Muscle layer of duodenum (tissue), 2 donors: ENCODE measurements around the gene TRPV5.

Experiments used
- H3K27ac ChIP-seq: one replicate; pipeline ENCODE4 v1.7.0; 2013; ENCODE audit warnings: mild to moderate bottlenecking, low read length
- H3K27me3 ChIP-seq: one replicate; pipeline ENCODE4 v1.7.0; 2013; ENCODE audit warnings: low read depth, mild to moderate bottlenecking, control low read depth, low read length
- H3K36me3 ChIP-seq, 2 donors: one replicate each; pipeline ENCODE4 v1.7.0; 2013; ENCODE audit warnings: low read length in 2 of 2, control low read depth in 1 of 2, mild to moderate bottlenecking in 1 of 2; ENCODE audit not compliant: insufficient read depth in 2 of 2, control insufficient read depth in 1 of 2
- H3K4me1 ChIP-seq, 2 donors: one replicate each; pipeline ENCODE4 v1.7.0; 2013; ENCODE audit warnings: low read length in 2 of 2, mild to moderate bottlenecking in 2 of 2, control low read depth in 1 of 2, moderate library complexity in 1 of 2; ENCODE audit not compliant: insufficient read depth in 2 of 2, control insufficient read depth in 1 of 2
- H3K4me3 ChIP-seq, 2 donors: one replicate each; pipeline ENCODE4 v1.7.0; 2013; ENCODE audit warnings: low read length in 2 of 2, low read depth in 1 of 2, mild to moderate bottlenecking in 1 of 2
- H3K9me3 ChIP-seq, 2 donors: one replicate each; pipeline ENCODE4 v1.7.0; 2013; ENCODE audit warnings: low read length in 2 of 2, control low read depth in 1 of 2, mild to moderate bottlenecking in 1 of 2; ENCODE audit not compliant: control insufficient read depth in 1 of 2
- donor health status: healthy.

The TRPV5 gene

GRCh38 chr7:142959202-142959601 is 25.7 kb upstream of the TRPV5 start:
- Histone ChIP-seq H3K9me3 (peaks cover 0 to 3% of the 10 kb centered on the region in 2 donors), H3K27me3 (no peaks in the 10 kb centered on the region), H3K4me1 (no peaks in the 10 kb centered on the region), H3K36me3 (no peaks in the 10 kb centered on the region), H3K4me3 (no peak overlapping the region), H3K27ac (no peak overlapping the region)

- Histone ChIP-seq H3K36me3 (no peaks in the 10 kb centered on the region), H3K4me1 (no peaks in the 10 kb centered on the region), H3K4me3 (no peak overlapping the region), H3K27me3 (no peaks in the 10 kb centered on the region), H3K27ac (no peak overlapping the region), H3K9me3 (peaks cover 0 to 3% of the 10 kb centered on the region in 2 donors)
These were observed 24.2 kb upstream of the TRPV5 start for GRCh38 chr7:142957723-142958122.

- Histone ChIP-seq H3K27me3 (no peaks in the 10 kb centered on the region), H3K36me3 (no peaks in the 10 kb centered on the region), H3K4me3 (no peak overlapping the region), H3K27ac (no peak overlapping the region), H3K4me1 (no peaks in the 10 kb centered on the region), H3K9me3 (peaks cover 0 to 3% of the 10 kb centered on the region in 2 donors)
These were observed 23.5 kb upstream of the TRPV5 start for GRCh38 chr7:142956951-142957623.

GRCh38 chr7:142954680-142955268 is 21.2 kb upstream of the TRPV5 start:
- H3K36me3 ChIP-seq: no peaks in the 10 kb centered on the region
- H3K4me3 ChIP-seq: no peak overlapping the region
- H3K4me1 ChIP-seq: no peaks in the 10 kb centered on the region
- no peak overlapping the region for H3K27ac ChIP-seq
- H3K9me3 ChIP-seq: peaks cover 0 to 3% of the 10 kb centered on the region in 2 donors
- no peaks in the 10 kb centered on the region for H3K27me3 ChIP-seq

- Histone ChIP-seq H3K4me3 (no peak overlapping the region), H3K36me3 (no peaks in the 10 kb centered on the region), H3K27me3 (no peaks in the 10 kb centered on the region), H3K4me1 (no peaks in the 10 kb centered on the region), H3K27ac (no peak overlapping the region), H3K9me3 (peaks cover 0 to 3% of the 10 kb centered on the region in 2 donors)
These were observed 16.7 kb upstream of the TRPV5 start for GRCh38 chr7:142950235-142950634.

GRCh38 chr7:142948603-142949002 is 15.1 kb upstream of the TRPV5 start:
- no peaks in the 10 kb centered on the region for H3K36me3 ChIP-seq
- no peaks in the 10 kb centered on the region for H3K9me3 ChIP-seq
- no peak overlapping the region for H3K4me3 ChIP-seq
- no peak overlapping the region for H3K27ac ChIP-seq
- no peaks in the 10 kb centered on the region for H3K4me1 ChIP-seq
- H3K27me3 ChIP-seq: no peaks in the 10 kb centered on the region

- H3K36me3 ChIP-seq: no peaks in the 10 kb centered on the region
- H3K9me3 ChIP-seq: no peaks in the 10 kb centered on the region
- H3K4me1 ChIP-seq: no peaks in the 10 kb centered on the region
- H3K27ac ChIP-seq: no peak overlapping the region
- H3K4me3 ChIP-seq: no peak overlapping the region
- no peaks in the 10 kb centered on the region for H3K27me3 ChIP-seq
These were observed 11.5 kb upstream of the TRPV5 start for GRCh38 chr7:142945001-142945400.

- Histone ChIP-seq H3K27ac (no peak overlapping the region), H3K36me3 (no peaks in the 10 kb centered on the region), H3K4me3 (no peak overlapping the region), H3K9me3 (no peaks in the 10 kb centered on the region), H3K4me1 (no peaks in the 10 kb centered on the region), H3K27me3 (no peaks in the 10 kb centered on the region)
These were observed 10.2 kb upstream of the TRPV5 start for GRCh38 chr7:142943706-142944268.

GRCh38 chr7:142942746-142943145 is 9.2 kb upstream of the TRPV5 start:
- no peak overlapping the region for H3K4me3 ChIP-seq
- H3K4me1 ChIP-seq: no peaks in the 10 kb centered on the region

GRCh38 chr7:142941541-142941940 is 8.0 kb upstream of the TRPV5 start:
- H3K27ac ChIP-seq: no peak overlapping the region
- no peaks in the 10 kb centered on the region for H3K4me1 ChIP-seq
- H3K36me3 ChIP-seq: no peaks in the 10 kb centered on the region
- no peaks in the 10 kb centered on the region for H3K27me3 ChIP-seq
- no peaks in the 10 kb centered on the region for H3K9me3 ChIP-seq
- no peak overlapping the region for H3K4me3 ChIP-seq

More at GRCh38 chr7:142942746-142943145, 9.2 kb upstream of the TRPV5 start:
- H3K27me3 ChIP-seq: no peaks in the 10 kb centered on the region
- H3K9me3 ChIP-seq: no peaks in the 10 kb centered on the region
- H3K27ac ChIP-seq: no peak overlapping the region
- H3K36me3 ChIP-seq: no peaks in the 10 kb centered on the region

GRCh38 chr7:142940966-142941535 is 7.5 kb upstream of the TRPV5 start:
- H3K27ac ChIP-seq: no peak overlapping the region

More at GRCh38 chr7:142940966-142941535, 7.5 kb upstream of the TRPV5 start:
- H3K36me3 ChIP-seq: no peaks in the 10 kb centered on the region
- no peak overlapping the region for H3K4me3 ChIP-seq
- no peaks in the 10 kb centered on the region for H3K27me3 ChIP-seq
- no peaks in the 10 kb centered on the region for H3K9me3 ChIP-seq
- H3K4me1 ChIP-seq: no peaks in the 10 kb centered on the region
